GM19023 (cell line): ENCODE measurements around the gene OTOP3.
A peak's percentile ranks its signal among the peaks of the same experiment; 100 is the strongest.
"Not testable (repeated sequence)": the region's sequence is repeated elsewhere in the genome, so short reads cannot be mapped to it uniquely, and the experiment has no call there.

Source experiments
- ATAC-seq: cut with Tn5 transposase; IDR thresholded peaks from one replicate; pipeline ENCODE4 v1.9.1; 2021; ENCODE audit warnings: mild to moderate bottlenecking, moderate library complexity; ENCODE audit not compliant: unreplicated experiment

The OTOP3 gene

GRCh38 chr17:74979408-74980146 lies 43.9 kb downstream of the OTOP3 start:
- no peak for ATAC-seq

GRCh38 chr17:74981318-74981978 lies 45.8 kb downstream of the OTOP3 start:
- ATAC-seq: no peak

- no peak for ATAC-seq
These were observed 46.4 kb downstream of the OTOP3 start for GRCh38 chr17:74981979-74982662.

GRCh38 chr17:74982663-74983313 lies 47.1 kb downstream of the OTOP3 start:
- not testable (repeated sequence) for ATAC-seq

GRCh38 chr17:74986206-74986576 lies 50.5 kb downstream of the OTOP3 start:
- ATAC-seq: no peak

GRCh38 chr17:74987418-74987908 lies 51.8 kb downstream of the OTOP3 start, which contains the start of gene CDR2L:
CDR2L (plus strand) TSS chr17:74987632; CDS start chr17:74988044, 412 bp downstream.
- ATAC-seq: peak; percentile 93

GRCh38 chr17:74987909-74988711 lies 52.4 kb downstream of the OTOP3 start:
- peak; percentile 45 for ATAC-seq

GRCh38 chr17:74990581-74991105 lies 54.9 kb downstream of the OTOP3 start:
- no peak for ATAC-seq

GRCh38 chr17:74992223-74992622 lies 56.5 kb downstream of the OTOP3 start:
- ATAC-seq: no peak

- no peak for ATAC-seq
These were observed 58.7 kb downstream of the OTOP3 start for GRCh38 chr17:74994440-74994839.

- no peak for ATAC-seq
These were observed 60.1 kb downstream of the OTOP3 start for GRCh38 chr17:74995847-74996246.

GRCh38 chr17:74998783-74999182 lies 63.1 kb downstream of the OTOP3 start:
- no peak for ATAC-seq

GRCh38 chr17:74999523-74999922 lies 63.8 kb downstream of the OTOP3 start:
- no peak for ATAC-seq
